ENCODE data around the gene QPCT.
"Not testable (repeated sequence)": the region's sequence is repeated elsewhere in the genome, so short reads cannot be mapped to it uniquely, and the experiment has no call there.

The QPCT gene

GRCh38 chr2:37398990-37399389 lies 54.6 kb downstream of the QPCT start:
- Histone ChIP-seq H3K4me1 (ENCODE audit: control insufficient read depth in 1 of 2, insufficient read depth in 1 of 2, low read depth in 1 of 2, low read length in 1 of 2) (no peaks in the 10 kb centered on the region), H3K4me3 (ENCODE audit: low read depth in 1 of 2, low read length in 1 of 2) (no peak overlapping the region), H3K27ac (no peak overlapping the region), H3K27me3 (no peaks in the 10 kb centered on the region), H3K9me3 (no peaks in the 10 kb centered on the region), H3K36me3 (no peaks in the 10 kb centered on the region)
- no peak for TF ChIP-seq CTCF (IDR thresholded peaks at IDR 0.05)

GRCh38 chr2:37400041-37400440 lies 55.6 kb downstream of the QPCT start:
- TF ChIP-seq CTCF (IDR thresholded peaks at IDR 0.05) = no peak

GRCh38 chr2:37402636-37403035 lies 58.2 kb downstream of the QPCT start:
- Histone ChIP-seq H3K27me3 (no peaks in the 10 kb centered on the region), H3K36me3 (no peaks in the 10 kb centered on the region), H3K27ac (no peak overlapping the region), H3K4me1 (ENCODE audit: control insufficient read depth in 1 of 2, insufficient read depth in 1 of 2, low read depth in 1 of 2, low read length in 1 of 2) (no peaks in the 10 kb centered on the region), H3K9me3 (no peaks in the 10 kb centered on the region), H3K4me3 (ENCODE audit: low read depth in 1 of 2, low read length in 1 of 2) (no peak overlapping the region)
- TF ChIP-seq CTCF (IDR thresholded peaks at IDR 0.05) = no peak

More at GRCh38 chr2:37400041-37400440, 55.6 kb downstream of the QPCT start:
- Histone ChIP-seq H3K27ac (no peak overlapping the region), H3K36me3 (no peaks in the 10 kb centered on the region), H3K4me3 (ENCODE audit: low read depth in 1 of 2, low read length in 1 of 2) (no peak overlapping the region), H3K4me1 (ENCODE audit: control insufficient read depth in 1 of 2, insufficient read depth in 1 of 2, low read depth in 1 of 2, low read length in 1 of 2) (no peaks in the 10 kb centered on the region), H3K9me3 (no peaks in the 10 kb centered on the region), H3K27me3 (no peaks in the 10 kb centered on the region)

GRCh38 chr2:37405781-37406180 lies 61.4 kb downstream of the QPCT start:
- no peak overlapping the region for H3K27ac ChIP-seq
- H3K36me3 ChIP-seq = no peaks in the 10 kb centered on the region
- no peaks in the 10 kb centered on the region for H3K9me3 ChIP-seq
- H3K4me3 ChIP-seq (ENCODE audit: low read depth in 1 of 2, low read length in 1 of 2) = no peak overlapping the region
- TF ChIP-seq CTCF (IDR thresholded peaks at IDR 0.05) = no peak
- no peaks in the 10 kb centered on the region for H3K4me1 ChIP-seq (ENCODE audit: control insufficient read depth in 1 of 2, insufficient read depth in 1 of 2, low read depth in 1 of 2, low read length in 1 of 2)
- H3K27me3 ChIP-seq = no peaks in the 10 kb centered on the region

GRCh38 chr2:37412231-37412630 lies 67.8 kb downstream of the QPCT start:
- H3K27ac ChIP-seq = no peak overlapping the region
- H3K36me3 ChIP-seq = no peaks in the 10 kb centered on the region
- H3K9me3 ChIP-seq = no peaks in the 10 kb centered on the region
- H3K27me3 ChIP-seq = no peaks in the 10 kb centered on the region
- no peak for TF ChIP-seq CTCF (IDR thresholded peaks at IDR 0.05)
- no peaks in the 10 kb centered on the region for H3K4me1 ChIP-seq (ENCODE audit: control insufficient read depth in 1 of 2, insufficient read depth in 1 of 2, low read depth in 1 of 2, low read length in 1 of 2)
- no peak overlapping the region for H3K4me3 ChIP-seq (ENCODE audit: low read depth in 1 of 2, low read length in 1 of 2)

- not testable (repeated sequence) for H3K4me1 ChIP-seq (ENCODE audit: control insufficient read depth in 1 of 2, insufficient read depth in 1 of 2, low read depth in 1 of 2, low read length in 1 of 2); H3K9me3 ChIP-seq; H3K27ac ChIP-seq; H3K4me3 ChIP-seq (ENCODE audit: low read depth in 1 of 2, low read length in 1 of 2); H3K27me3 ChIP-seq; H3K36me3 ChIP-seq
These were observed 69.6 kb downstream of the QPCT start for GRCh38 chr2:37413911-37414469.

Measured in neutrophil (primary cell).